ENCODE results near the gene ZNF135.

ZNF135 gene
- 5.6 to 14.2 reads per million in 2 donors for total RNA-seq

GRCh38 chr19:58059003-58059670 is at the start of gene ZNF135:
TSS of gene ZNF135 (plus strand) at chr19:58059282. CDS start at chr19:58060003, 721 bp downstream.
- no peak for DNase-seq

- DNase-seq, result no peak
These were observed 49.8 kb upstream of the ZNF135 start for GRCh38 chr19:58009301-58009665.

- DNase-seq, result peak; percentile 16
These were observed 49.3 kb upstream of the ZNF135 start for GRCh38 chr19:58009666-58010301.

- DNase-seq, result no peak
These were observed 48.6 kb upstream of the ZNF135 start for GRCh38 chr19:58010507-58010906.

GRCh38 chr19:58014141-58014540 is 44.9 kb upstream of the ZNF135 start:
- no peak for DNase-seq

- no peak for DNase-seq
These were observed 39.0 kb upstream of the ZNF135 start for GRCh38 chr19:58020129-58020528.

GRCh38 chr19:58021541-58022282 is 37.4 kb upstream of the ZNF135 start:
- no peak for DNase-seq

- DNase-seq, result no peak
These were observed 36.8 kb upstream of the ZNF135 start for GRCh38 chr19:58022283-58022660.

- DNase-seq, result no peak
These were observed 34.4 kb upstream of the ZNF135 start for GRCh38 chr19:58024661-58025060.

GRCh38 chr19:58033741-58034476 is 25.2 kb upstream of the ZNF135 start, which contains the start of gene ZSCAN1:
TSS of gene ZSCAN1 (plus strand) at chr19:58034025. CDS start at chr19:58037837, 3,812 bp downstream.
- DNase-seq, result no peak

- no peak for DNase-seq
These were observed 24.6 kb upstream of the ZNF135 start for GRCh38 chr19:58034477-58034793.

GRCh38 chr19:58035863-58036262 is 23.2 kb upstream of the ZNF135 start:
- DNase-seq, result no peak

GRCh38 chr19:58037927-58038687 is 21.0 kb upstream of the ZNF135 start:
- DNase-seq, result no peak

- DNase-seq, result no peak
These were observed 20.3 kb upstream of the ZNF135 start for GRCh38 chr19:58038688-58039204.

- no peak for DNase-seq
These were observed 18.1 kb upstream of the ZNF135 start for GRCh38 chr19:58040751-58041525.

GRCh38 chr19:58042495-58043340 is 16.4 kb upstream of the ZNF135 start:
- DNase-seq, result no peak

- no peak for DNase-seq
These were observed 14.7 kb upstream of the ZNF135 start for GRCh38 chr19:58044391-58044790.

- no peak for DNase-seq
These were observed 14.2 kb upstream of the ZNF135 start for GRCh38 chr19:58044886-58045285.

GRCh38 chr19:58045411-58046050 is 13.6 kb upstream of the ZNF135 start:
- no peak for DNase-seq

GRCh38 chr19:58046856-58047255 is 12.2 kb upstream of the ZNF135 start:
- DNase-seq, result no peak

Measured in activated gamma-delta T cell (primary cell).